HG02763 (cell line): ENCODE data around the gene ALPG.
"Not testable (repeated sequence)": the region's sequence is repeated elsewhere in the genome, so short reads cannot be mapped to it uniquely, and the experiment has no call there.

Source experiments
- ATAC-seq: cut with Tn5 transposase; IDR thresholded peaks from one replicate; pipeline ENCODE4 v1.9.1; 2021; ENCODE audit warnings: mild to moderate bottlenecking, moderate library complexity; ENCODE audit not compliant: unreplicated experiment

ALPG gene

DNA sequence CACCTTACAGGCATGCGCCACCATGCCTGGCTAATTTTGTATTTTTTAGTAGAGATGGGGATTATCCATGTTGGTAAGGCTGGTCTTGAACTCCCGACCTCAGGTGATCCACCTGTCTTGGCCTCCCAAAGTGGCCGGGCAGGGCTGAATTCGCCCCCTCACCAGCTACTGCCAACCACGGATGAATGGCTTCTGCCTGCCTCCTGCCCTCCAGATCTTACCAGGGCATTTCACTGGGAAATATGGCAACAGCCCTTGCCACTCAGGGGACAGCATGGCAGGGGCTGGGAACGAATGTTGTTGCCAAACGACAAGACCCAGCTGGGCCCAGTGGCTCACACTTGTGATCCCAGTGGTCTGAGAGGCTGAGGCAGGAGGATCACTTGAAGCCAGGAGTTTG, 29.9 kb upstream of the ALPG start:
- no peak for ATAC-seq

DNA sequence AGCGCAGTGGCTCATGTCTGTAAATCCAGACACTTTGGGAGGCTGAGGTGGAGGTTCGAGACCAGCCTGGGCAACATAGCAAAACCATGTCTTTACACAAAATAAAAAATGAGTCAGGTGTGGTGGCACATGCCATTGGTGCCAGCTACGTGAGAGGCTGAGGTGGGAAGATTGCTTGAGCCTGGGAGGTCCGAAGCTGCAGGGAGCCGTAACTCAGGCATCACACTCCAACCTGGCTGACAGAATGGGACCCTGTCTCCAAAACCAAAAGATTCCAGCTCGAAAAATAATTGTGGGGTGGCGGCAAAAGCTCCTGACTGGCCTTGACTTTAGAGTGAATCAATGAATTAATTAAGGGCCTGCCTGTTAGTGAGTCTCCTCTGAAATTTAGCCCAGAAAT, 29.3 kb upstream of the ALPG start:
- no peak for ATAC-seq

DNA sequence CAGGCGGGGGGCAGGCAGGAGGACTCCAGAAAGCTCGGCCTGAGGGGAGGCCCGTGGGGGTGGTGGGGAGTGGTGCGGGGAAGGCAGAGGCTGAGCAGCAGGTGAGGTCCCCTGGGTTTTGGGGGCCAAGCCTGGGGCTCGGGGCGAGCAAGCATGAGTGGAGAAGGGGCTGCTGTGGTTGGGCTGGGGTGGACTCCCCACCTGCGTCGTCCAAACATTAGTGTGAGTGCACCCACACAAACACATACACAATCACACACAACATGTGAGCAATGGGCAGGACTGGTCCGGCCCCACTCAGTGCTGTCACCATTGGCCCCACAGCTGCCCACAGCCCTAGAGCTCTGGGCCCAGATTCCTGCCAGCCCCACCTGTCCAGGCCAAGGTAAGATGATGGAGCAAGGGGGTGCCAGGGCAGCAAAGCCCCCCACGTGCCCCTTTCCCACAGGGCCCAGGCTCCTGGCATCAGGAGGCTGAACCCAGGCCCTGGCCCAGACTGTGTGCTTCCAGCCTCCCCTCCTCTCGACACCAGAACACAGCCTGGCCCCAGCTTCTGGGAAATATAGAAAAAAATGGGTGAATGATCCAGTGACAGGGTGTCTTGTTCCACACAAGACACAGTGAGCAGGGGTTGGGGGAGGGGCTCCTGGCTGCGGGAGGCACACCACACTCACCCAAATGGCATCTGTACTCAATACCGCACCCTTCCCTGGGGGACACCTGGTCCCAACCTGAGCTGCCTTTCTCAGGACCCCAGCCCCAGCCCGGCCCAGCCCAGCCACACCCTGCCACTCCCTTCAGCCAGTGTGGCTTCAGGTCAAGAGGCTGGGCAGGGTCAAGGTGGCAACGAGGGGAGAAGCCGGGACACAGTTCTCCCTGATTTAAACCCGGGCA, 28.6 kb upstream of the ALPG start:
- no peak for ATAC-seq

DNA sequence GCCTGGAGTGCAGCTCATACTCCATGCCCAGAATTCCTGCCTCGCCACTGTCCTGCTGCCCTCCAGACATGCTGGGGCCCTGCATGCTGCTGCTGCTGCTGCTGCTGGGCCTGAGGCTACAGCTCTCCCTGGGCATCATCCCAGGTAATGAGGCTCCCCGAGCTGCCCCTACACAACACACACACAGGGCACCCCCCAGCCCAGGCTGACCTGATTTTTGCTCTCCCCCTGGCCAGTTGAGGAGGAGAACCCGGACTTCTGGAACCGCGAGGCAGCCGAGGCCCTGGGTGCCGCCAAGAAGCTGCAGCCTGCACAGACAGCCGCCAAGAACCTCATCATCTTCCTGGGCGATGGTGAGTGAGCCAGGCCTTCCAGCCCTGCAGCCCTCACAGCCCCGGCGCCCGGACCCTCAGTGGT, 27.9 kb upstream of the ALPG start, which contains the start of gene ALPP:
Gene ALPP, plus strand, starts transcription at position 17 of the 417 bp plus-strand sequence. Its CDS starts 52 bp downstream, at position 69.
- not testable (repeated sequence) for ATAC-seq

GRCh38 chr2:232379610-232380590, 26.7 kb upstream of the ALPG start:
- not testable (repeated sequence) for ATAC-seq

DNA sequence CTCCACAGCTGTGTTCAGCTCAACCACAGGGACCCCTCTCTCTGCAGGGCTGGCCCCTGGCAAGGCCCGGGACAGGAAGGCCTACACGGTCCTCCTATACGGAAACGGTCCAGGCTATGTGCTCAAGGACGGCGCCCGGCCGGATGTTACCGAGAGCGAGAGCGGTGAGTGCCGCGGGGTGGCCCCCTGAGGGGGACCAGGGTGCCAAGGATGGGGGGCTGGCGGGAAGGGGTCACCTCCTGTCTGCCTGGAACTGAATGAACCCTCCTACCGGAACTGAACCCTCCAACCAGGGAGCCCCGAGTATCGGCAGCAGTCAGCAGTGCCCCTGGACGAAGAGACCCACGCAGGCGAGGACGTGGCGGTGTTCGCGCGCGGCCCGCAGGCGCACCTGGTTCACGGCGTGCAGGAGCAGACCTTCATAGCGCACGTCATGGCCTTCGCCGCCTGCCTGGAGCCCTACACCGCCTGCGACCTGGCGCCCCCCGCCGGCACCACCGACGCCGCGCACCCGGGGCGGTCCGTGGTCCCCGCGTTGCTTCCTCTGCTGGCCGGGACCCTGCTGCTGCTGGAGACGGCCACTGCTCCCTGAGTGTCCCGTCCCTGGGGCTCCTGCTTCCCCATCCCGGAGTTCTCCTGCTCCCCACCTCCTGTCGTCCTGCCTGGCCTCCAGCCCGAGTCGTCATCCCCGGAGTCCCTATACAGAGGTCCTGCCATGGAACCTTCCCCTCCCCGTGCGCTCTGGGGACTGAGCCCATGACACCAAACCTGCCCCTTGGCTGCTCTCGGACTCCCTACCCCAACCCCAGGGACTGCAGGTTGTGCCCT, 25.2 kb upstream of the ALPG start:
- ATAC-seq = not testable (repeated sequence)

- ATAC-seq = no peak
Measured at GRCh38 chr2:232382331-232383225, 24.1 kb upstream of the ALPG start.

GRCh38 chr2:232384466-232384865, 22.2 kb upstream of the ALPG start:
- ATAC-seq = no peak

DNA sequence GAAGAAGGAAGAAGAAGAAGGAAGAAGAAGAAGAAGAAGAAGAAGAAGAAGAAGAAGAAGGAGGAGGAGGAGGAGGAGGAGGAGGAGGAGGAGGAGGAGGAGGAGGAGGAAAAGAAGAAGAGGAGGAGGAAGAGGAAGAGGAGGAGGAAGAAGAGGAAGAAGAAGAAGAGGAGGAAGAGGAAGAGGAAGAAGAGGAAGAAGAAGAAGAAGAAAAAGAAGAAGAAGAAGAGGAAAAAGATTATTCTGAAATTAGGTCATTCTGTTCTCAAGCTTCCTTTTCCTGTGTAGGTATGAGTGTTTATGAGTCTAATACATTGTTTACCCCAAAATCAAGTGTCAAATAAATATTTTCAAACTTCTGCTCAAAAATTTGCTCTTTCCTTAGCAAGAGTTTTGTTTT, 21.6 kb upstream of the ALPG start:
- ATAC-seq = not testable (repeated sequence)

GRCh38 chr2:232385660-232386489, 20.8 kb upstream of the ALPG start:
- ATAC-seq = no peak

GRCh38 chr2:232386490-232386739, 20.2 kb upstream of the ALPG start:
- ATAC-seq = no peak

DNA sequence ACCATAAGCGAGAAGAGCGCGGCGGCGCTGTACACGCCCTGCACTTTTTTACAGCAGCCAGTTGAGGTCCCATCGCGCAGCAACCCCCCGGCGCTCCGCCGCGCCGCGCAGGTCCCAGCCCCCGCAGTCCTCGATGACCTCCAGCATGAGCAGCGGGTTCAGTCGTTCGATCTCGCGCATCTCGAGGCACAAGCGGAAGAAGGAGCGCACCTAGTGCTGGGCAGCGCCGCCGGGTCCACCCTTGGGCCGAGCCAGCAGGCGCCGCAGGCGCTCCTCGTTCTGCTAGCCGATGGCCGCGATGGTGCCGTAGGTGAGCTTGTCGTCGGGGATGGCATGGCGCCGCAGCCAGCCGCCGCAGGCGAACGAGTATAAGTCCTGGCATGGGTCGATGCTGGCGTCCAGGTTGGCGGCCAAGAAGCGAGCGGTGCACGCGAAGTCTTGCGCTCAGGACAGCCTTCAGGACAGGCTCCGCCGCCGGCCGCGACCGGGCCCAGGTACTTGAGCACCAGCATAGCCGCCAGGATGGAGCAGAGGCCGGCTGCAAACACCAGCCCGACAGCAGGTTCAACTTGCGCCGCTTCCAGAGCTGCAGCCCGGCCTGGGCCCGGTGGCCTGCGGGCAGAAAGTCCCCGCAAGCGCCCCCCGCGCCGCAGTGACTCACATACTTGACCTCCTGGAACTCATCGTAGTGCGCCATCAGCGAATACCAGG, 19.7 kb upstream of the ALPG start:
- no peak for ATAC-seq

DNA sequence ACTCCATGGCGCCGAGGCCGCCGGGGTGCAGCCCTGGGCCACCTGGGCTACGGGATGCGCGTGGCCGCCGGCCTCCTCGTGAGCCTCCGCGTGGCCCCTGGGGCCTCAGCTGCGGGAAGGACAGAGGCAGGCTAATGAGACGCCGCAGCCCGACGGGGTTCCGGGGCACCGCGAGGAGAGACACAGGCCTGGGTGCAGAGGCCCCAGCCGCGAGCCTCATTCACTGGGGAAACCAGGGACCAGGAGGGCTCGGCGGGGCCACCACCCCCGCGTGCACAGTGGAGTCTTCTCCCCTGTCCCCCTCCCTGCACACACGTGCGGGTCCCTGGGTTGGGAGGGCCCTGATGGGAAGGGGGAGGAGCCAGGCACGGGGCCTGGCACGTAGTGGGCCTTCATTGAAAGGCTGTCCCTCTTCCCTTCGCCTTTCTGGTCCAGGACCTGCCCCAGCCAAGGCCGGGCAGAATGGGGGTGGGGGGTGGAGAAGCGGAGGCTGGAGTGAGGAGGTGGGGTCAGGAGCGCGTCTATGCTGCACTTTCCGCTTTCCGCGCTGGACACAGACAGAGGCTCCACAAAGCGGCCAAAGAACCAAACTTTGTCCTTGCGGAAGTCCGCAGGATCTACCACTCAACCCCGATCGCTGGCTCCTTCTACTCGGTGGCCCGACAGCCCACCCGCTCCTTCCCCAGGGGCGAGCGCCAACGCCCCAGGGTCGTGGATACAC, 19.0 kb upstream of the ALPG start:
- no peak for ATAC-seq

DNA sequence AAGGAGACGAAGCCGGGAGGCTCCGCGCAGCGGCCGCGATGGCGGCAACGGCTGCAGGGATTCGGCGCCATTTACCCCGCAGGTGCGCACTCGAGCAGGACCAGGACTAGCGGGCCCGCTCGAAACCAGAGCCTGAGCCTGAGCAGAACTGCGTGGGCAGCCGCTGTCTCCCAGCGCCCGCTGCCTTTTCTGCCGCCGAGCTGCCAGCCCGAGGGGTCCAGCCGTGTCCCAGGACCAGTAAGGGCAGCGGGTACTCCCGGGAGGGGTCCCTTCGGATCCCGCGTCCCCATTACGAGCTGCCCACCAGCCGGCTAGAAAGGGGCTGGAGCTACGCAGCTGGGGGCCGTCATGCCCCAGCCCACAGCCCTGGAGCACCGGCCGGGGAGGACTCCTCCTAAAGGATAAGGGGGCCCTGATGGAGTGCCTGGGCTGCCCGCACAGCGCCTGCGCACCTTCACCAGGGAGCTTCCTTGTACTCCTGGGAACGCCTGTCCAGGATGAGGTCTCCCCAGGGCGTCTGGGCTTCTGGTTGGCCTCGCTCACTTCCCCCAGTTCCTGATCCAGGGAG, 18.2 kb upstream of the ALPG start:
- ATAC-seq = no peak

GRCh38 chr2:232389327-232389726, 17.3 kb upstream of the ALPG start:
- no peak for ATAC-seq

GRCh38 chr2:232390661-232391060, 16.0 kb upstream of the ALPG start:
- no peak for ATAC-seq

- ATAC-seq = no peak
Measured at GRCh38 chr2:232393556-232393955, 13.1 kb upstream of the ALPG start.
